Endothelial cell (in vitro differentiated cells): Measurements from ENCODE around the gene PNPO. TPM values are rescaled to one million over a fixed set of nuclear protein-coding genes. Genes with fewer than 3 reads are reported as not detected.

Experiments used
- DNase-seq: peaks from one replicate; pipeline ENCODE4 v3.0.0; 2021; ENCODE audit warnings: low spot score
- H3K27ac Mint-ChIP-seq: one replicate; pipeline ENCODE4 v1.8.0; 2021; ENCODE audit warnings: mixed read lengths, inconsistent platforms; ENCODE audit not compliant: unreplicated experiment
- H3K27me3 Mint-ChIP-seq: one replicate; pipeline ENCODE4 v1.8.0; 2021; ENCODE audit warnings: mild to moderate bottlenecking, moderate library complexity, mixed read lengths, inconsistent platforms; ENCODE audit not compliant: unreplicated experiment
- H3K36me3 Mint-ChIP-seq: one replicate; pipeline ENCODE4 v1.8.0; 2021; ENCODE audit warnings: mild to moderate bottlenecking, low read depth, mixed read lengths, inconsistent platforms; ENCODE audit not compliant: unreplicated experiment
- H3K4me1 Mint-ChIP-seq: one replicate; pipeline ENCODE4 v1.8.0; 2021; ENCODE audit warnings: mild to moderate bottlenecking, mixed read lengths, inconsistent platforms; ENCODE audit not compliant: unreplicated experiment
- H3K4me3 Mint-ChIP-seq: one replicate; pipeline ENCODE4 v1.8.0; 2021; ENCODE audit warnings: mild to moderate bottlenecking, mixed read lengths, inconsistent platforms; ENCODE audit not compliant: unreplicated experiment
- H3K9me3 Mint-ChIP-seq: one replicate; pipeline ENCODE4 v1.8.0; 2021; ENCODE audit warnings: mixed read lengths, inconsistent platforms; ENCODE audit not compliant: unreplicated experiment
- total RNA-seq: library from RNA; stranded (reverse); fragmentation: NEBNext Ultra II Directional; extraction: Animal tissue kit (Norgen Biotek cat#: 25700); gene quantifications from one replicate; pipeline ENCODE4 v1.2.1, GENCODE V29; 2021; ENCODE audit not compliant: unreplicated experiment
- TF ChIP-seq, protein P1 (sequence below): fragments of 200-600 bp; sonication (generic); IDR thresholded peaks from one replicate; pipeline ENCODE4 v1.5.0; 2021; ENCODE audit warnings: antibody characterized with exemption; ENCODE audit not compliant: unreplicated experiment

PNPO gene
- total RNA-seq, 1 donor from 2014 or later, result 16.4 TPM

DNA sequence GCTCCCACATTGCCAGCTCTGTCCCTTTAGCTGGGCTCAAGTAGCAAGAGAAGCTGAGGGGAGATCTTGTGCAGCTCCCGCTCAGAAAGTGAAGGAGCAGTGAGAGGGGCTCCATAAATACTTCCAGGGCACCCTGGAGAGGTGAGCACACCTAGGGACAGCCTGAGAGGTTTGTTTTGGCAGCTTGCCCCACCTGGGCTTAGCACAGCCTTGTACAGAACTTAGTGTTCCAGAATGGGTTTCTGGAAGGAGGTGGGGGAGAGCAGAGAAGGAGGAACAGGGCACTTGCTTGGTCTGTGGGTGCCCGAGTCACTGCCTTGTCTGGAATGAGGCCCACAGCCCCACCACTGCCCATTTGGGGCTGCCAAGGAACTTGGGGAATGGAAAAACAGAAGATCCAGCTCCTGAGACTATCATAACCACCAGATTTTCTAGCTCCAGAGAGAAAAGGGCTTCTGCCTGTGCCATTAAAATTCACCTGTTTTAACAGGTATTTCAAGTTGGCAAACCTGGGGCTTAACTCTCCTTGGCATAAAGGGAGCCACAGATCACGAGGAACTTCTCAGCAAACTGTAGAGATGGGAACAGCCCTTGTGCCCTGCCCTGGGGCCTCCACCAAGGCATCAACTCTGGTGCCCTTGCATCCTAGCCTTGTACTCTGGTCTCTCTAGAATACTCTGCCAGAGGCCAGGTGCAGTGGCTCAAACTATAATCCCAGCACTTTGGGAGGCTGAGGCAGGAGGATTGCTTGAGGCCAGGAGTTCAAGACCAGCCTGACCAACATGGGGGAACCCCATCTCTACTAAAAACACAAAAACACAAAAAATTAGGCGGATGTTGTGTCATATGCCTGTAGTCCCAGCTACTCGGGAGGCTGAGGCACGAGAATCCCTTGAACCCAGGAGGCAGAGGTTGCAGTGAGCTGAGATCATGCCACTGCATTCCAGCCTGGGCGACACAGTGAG is 14.4 kb downstream of the PNPO start:
- Mint-ChIP-seq H3K27ac (no peak overlapping the region), H3K4me1 (no peaks in the 10 kb centered on the region), H3K9me3 (no peaks in the 10 kb centered on the region), H3K27me3 (peaks cover 6% of the 10 kb centered on the region), H3K36me3 (peaks cover 3% of the 10 kb centered on the region), H3K4me3 (no peak overlapping the region)
- DNase-seq, result no peak
- TF ChIP-seq, protein P1, sequence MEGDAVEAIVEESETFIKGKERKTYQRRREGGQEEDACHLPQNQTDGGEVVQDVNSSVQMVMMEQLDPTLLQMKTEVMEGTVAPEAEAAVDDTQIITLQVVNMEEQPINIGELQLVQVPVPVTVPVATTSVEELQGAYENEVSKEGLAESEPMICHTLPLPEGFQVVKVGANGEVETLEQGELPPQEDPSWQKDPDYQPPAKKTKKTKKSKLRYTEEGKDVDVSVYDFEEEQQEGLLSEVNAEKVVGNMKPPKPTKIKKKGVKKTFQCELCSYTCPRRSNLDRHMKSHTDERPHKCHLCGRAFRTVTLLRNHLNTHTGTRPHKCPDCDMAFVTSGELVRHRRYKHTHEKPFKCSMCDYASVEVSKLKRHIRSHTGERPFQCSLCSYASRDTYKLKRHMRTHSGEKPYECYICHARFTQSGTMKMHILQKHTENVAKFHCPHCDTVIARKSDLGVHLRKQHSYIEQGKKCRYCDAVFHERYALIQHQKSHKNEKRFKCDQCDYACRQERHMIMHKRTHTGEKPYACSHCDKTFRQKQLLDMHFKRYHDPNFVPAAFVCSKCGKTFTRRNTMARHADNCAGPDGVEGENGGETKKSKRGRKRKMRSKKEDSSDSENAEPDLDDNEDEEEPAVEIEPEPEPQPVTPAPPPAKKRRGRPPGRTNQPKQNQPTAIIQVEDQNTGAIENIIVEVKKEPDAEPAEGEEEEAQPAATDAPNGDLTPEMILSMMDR, result no peak

DNA sequence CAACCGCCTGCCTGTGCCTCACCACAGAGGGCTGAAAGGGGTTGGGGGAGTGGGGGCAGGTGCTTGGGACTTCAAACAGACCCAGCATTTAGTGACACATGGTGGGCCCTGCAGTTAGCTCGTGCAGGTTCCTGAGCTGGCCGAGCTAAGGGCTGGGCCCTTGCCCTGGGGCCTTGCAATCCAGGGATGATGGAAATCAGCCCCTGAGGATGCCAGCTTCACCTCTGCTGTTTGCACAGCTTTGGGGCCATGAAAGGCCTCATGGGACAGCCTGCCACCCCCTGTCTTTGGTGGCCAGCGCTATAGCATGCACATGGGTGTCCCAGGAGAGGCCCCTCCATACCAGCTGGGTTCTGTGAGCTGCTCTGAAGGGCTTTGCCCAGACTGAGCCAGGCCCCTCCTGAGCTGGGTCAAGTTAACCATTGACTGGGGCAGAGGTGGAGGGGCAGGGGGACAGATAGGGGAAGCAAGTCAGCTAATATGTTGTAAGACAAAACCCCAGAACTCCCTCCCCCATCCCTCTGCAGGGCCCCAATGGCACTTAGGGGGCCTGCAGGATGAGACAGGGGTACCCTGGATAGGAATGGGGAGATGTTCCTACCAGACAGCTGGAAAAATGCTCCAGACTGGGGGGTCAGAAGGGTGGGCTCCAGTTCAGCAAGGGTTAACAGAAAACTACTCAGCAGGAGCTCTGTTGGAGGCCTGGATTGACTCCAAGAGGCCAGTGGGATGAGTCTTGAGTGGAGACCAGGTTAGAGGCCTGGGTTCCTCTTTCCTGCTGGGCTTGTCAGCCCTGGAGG is 15.6 kb downstream of the PNPO start:
- Mint-ChIP-seq H3K4me3 (no peak overlapping the region), H3K4me1 (no peaks in the 10 kb centered on the region), H3K27me3 (peaks cover 6% of the 10 kb centered on the region), H3K9me3 (no peaks in the 10 kb centered on the region), H3K36me3 (peaks cover 3% of the 10 kb centered on the region), H3K27ac (no peak overlapping the region)
- TF ChIP-seq, protein P1, result no peak
- no peak for DNase-seq

DNA sequence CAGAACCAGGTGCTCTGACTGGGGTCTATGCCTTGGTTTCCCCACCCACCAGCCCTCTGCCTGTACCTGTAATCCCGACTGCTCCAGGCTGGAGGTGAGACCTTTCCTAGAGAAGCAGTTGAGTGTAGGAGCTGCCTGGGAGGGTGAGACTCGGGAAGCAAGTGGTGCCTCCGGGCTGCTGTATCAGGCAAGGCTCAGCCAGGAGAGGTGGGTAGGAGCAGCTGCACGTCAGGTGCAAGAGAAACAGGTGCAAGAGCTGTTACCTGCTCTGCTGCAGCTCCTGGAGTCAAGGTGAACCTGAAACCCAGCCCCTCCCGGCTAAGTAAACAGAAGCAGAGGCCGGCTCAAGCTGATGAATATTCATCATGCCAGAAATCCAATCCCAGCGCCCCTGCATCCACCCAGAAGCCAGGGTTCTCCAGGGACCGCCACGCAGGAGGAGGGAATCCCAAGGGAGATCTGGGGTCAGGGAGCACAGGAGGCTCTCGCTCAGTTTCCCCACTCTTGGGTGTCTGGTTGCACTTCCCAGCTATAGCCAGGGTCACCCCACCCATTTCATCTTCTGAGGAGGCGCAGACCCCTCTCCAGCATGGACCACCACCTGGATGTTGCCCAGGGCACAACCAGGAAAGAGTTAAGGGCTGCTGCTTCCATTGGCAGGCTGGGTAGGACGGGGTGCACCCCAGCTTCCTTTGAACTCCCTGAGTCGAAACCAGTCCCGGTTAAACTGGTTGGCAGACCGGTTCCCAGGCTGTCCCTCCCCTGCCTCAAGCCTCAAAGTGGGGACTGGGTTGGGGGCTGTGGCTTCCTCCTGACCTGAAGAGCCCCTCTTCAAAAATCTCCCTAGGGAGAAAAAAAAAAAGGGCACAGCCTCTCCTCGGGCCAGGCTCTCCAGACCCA is 16.5 kb downstream of the PNPO start, which contains the start of gene PRR15L:
Gene PRR15L (minus strand): TSS at position 293 of the 900 bp plus-strand sequence. CDS start 4,649 bp downstream, outside the sequence.
- TF ChIP-seq, protein P1, result no peak
- no peak for DNase-seq
- no peak within 1 kb of the TSS for H3K27ac Mint-ChIP-seq
- H3K4me3 Mint-ChIP-seq, result no peak within 1 kb of the TSS
- H3K9me3 Mint-ChIP-seq, result no peaks in the 10 kb centered on the region
- no peaks in the 10 kb centered on the region for H3K4me1 Mint-ChIP-seq
- peaks cover 3% of the 10 kb centered on the region for H3K36me3 Mint-ChIP-seq
- peaks cover 4% of the 10 kb centered on the region for H3K27me3 Mint-ChIP-seq

DNA sequence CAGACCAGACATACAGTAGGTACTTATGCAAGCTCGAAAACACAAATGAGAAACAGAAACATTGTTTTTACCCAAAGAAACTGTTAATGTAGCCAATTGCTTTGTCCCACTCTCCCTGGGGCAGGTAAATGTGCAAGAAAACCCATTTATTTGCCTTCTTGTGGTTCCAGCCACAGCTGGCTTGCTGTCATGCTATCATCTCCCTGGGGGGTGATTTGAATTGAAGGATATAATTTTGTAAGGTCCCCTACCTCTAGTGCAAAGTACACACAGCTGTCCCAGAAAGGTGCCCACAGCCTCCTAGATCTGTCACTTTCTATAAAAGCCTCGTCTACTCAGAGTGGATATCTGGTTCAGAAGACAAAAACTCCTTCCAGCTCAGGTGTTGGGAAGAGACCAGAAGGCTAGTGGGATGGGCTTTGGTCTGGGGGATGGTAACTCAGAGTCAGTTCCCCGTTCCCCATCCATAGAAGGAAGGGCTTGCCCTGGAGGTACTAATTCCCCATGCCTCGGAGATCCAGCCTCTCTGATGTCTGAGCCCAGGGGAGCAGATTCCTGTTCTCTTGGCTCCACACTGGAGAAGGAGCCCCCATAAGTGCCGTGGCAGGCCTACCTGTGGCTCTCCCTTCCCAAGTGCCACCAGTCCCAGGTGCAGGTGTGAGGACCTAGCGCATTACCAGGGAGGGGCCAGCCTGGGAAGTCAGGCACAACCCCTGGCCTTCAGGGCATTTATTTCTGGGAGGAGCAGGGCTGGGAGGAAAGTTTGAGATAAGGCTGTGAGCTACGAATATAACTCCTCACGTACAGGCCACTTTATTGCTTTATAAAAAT is 18.7 kb downstream of the PNPO start:
- TF ChIP-seq, protein P1, result no peak
- Mint-ChIP-seq H3K36me3 (peaks cover 3% of the 10 kb centered on the region), H3K4me3 (no peak overlapping the region), H3K4me1 (no peaks in the 10 kb centered on the region), H3K9me3 (no peaks in the 10 kb centered on the region), H3K27me3 (peaks cover 6% of the 10 kb centered on the region), H3K27ac (no peak overlapping the region)
- no peak for DNase-seq
